Caco-2 (cell line): ENCODE measurements around the gene MTF1. TPM values are rescaled to one million over a fixed set of nuclear protein-coding genes. Genes with fewer than 3 reads are reported as not detected.

Source experiments
- BruUV-seq: library from RNA; stranded (reverse); fragments of 400-500 nt; replicated peaks from 2 replicates; lab custom pipeline; 2021; lab: Mats Ljungman, UMichigan
- CTCF ChIA-PET: fragments of 300-600 bp; sonication (Branson Sonifier 250); formaldehyde crosslinking; loops from one replicate; lab custom pipeline; 2022; ENCODE audit warnings: antibody characterized with exemption; lab: Charles Lee
- POLR2A ChIA-PET: fragments of 300-600 bp; sonication (Branson Sonifier 250); formaldehyde crosslinking; loops from one replicate; lab custom pipeline; 2022; ENCODE audit warnings: antibody characterized with exemption; lab: Charles Lee
- DNase-seq, 2 experiments: peaks; one replicate each; pipeline versions ENCODE4 v3.0.0 to v3.0.0-alpha.2; 2020 to 2022
- H3K27me3 ChIP-seq: replicated peaks from 2 replicates; pipeline ENCODE4 v1.6.0; 2011; ENCODE audit warnings: low read length; ENCODE audit not compliant: control insufficient read depth, insufficient read depth
- H3K36me3 ChIP-seq: 2 replicates; pipeline ENCODE4 v1.5.1; 2011; ENCODE audit warnings: low read length; ENCODE audit not compliant: control insufficient read depth, insufficient read depth
- H3K4me1 ChIP-seq: fragments of 250-450 bp; sonication (Bioruptor Pico); 2 replicates; pipeline ENCODE4 v1.5.1; 2020; ENCODE audit warnings: mild to moderate bottlenecking
- H3K4me3 ChIP-seq: 2 replicates; pipeline ENCODE4 v1.5.1; 2011; ENCODE audit warnings: low read depth, mild to moderate bottlenecking, control low read depth, low read length
- H3K9me3 ChIP-seq: fragments of 250-450 bp; sonication (Bioruptor Pico); 2 replicates; pipeline ENCODE4 v1.5.1; 2020; ENCODE audit warnings: mild to moderate bottlenecking, moderate library complexity
- H3K27ac Mint-ChIP-seq: one replicate; pipeline ENCODE4 v1.8.0; 2022; ENCODE audit warnings: mixed read lengths; ENCODE audit not compliant: unreplicated experiment
- H3K27me3 Mint-ChIP-seq: one replicate; pipeline ENCODE4 v1.8.0; 2022; ENCODE audit warnings: mixed read lengths; ENCODE audit not compliant: insufficient read depth, unreplicated experiment
- H3K36me3 Mint-ChIP-seq: one replicate; pipeline ENCODE4 v1.8.0; 2022; ENCODE audit warnings: mild to moderate bottlenecking, mixed read lengths; ENCODE audit not compliant: insufficient read depth, unreplicated experiment
- H3K4me1 Mint-ChIP-seq: one replicate; pipeline ENCODE4 v1.8.0; 2022; ENCODE audit warnings: low read depth, mixed read lengths; ENCODE audit not compliant: unreplicated experiment
- H3K4me3 Mint-ChIP-seq: one replicate; pipeline ENCODE4 v1.8.0; 2022; ENCODE audit warnings: mild to moderate bottlenecking, moderate library complexity, mixed read lengths; ENCODE audit not compliant: unreplicated experiment
- H3K9me3 Mint-ChIP-seq: one replicate; pipeline ENCODE4 v1.8.0; 2022; ENCODE audit warnings: mixed read lengths; ENCODE audit not compliant: unreplicated experiment
- intact Hi-C: fragments of 100-400 bp; cut with micrococcal nuclease; formaldehyde crosslinking; loops from one replicate; pipeline ENCODE4 v1.10.0; 2022; ENCODE audit not compliant: unreplicated experiment
- total RNA-seq: library from RNA; stranded (reverse); gene quantifications from 2 replicates; pipeline ENCODE4 v1.2.3, GENCODE V29; 2022
- TF ChIP-seq, protein P1 (sequence below), 2 experiments: fragments of 200-600 bp in 1 of 2; IDR thresholded peaks; 1 replicate in 1 of 2; 2 replicates in 1 of 2; pipeline versions ENCODE4 v1.5.1 to v1.8.0; 2011 to 2022; ENCODE audit warnings: antibody characterized with exemption in 1 of 2, control low read depth in 1 of 2, inconsistent platforms in 1 of 2, low read depth in 1 of 2, low read length in 1 of 2, mild to moderate bottlenecking in 1 of 2, moderate library complexity in 1 of 2; ENCODE audit not compliant: insufficient read depth in 1 of 2, severe bottlenecking in 1 of 2, unreplicated experiment in 1 of 2

The MTF1 gene
- total RNA-seq, 1 experiment from 2014 or later: 8.4 TPM

DNA sequence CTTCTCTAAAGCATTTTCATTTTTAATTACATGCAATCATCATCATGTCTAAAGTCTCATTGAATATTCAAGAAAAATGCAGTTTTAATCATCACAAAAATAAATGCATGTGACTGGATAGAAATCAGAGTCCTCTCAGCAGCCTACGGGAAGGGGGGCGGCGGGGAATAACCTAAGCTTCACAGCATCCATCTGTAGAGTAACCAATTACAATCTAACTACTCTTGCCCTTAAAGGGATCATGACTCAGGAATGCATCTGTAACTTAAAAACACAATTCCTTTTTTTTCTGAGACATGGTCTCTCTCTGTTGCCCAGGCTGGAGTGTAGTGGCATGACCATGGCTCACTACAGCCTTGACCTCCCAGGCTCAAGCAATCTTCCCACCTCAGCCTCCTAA is 22.6 kb downstream of the MTF1 start:
- DNase-seq: no peak
- Mint-ChIP-seq H3K9me3 (no peaks in the 10 kb centered on the region), H3K27me3 (no peaks in the 10 kb centered on the region), H3K27ac (no peak overlapping the region), H3K4me1 (no peaks in the 10 kb centered on the region), H3K4me3 (no peak overlapping the region), H3K36me3 (peaks cover 32% of the 10 kb centered on the region)
- no peaks in the 10 kb centered on the region for H3K4me1 ChIP-seq
- no peaks in the 10 kb centered on the region for H3K9me3 ChIP-seq
- H3K36me3 ChIP-seq: peaks cover 1% of the 10 kb centered on the region; the same call in 1 of the 2 replicates
- ChIA-PET POLR2A (no interaction called here), CTCF (no interaction called here)
- TF ChIP-seq, protein P1, sequence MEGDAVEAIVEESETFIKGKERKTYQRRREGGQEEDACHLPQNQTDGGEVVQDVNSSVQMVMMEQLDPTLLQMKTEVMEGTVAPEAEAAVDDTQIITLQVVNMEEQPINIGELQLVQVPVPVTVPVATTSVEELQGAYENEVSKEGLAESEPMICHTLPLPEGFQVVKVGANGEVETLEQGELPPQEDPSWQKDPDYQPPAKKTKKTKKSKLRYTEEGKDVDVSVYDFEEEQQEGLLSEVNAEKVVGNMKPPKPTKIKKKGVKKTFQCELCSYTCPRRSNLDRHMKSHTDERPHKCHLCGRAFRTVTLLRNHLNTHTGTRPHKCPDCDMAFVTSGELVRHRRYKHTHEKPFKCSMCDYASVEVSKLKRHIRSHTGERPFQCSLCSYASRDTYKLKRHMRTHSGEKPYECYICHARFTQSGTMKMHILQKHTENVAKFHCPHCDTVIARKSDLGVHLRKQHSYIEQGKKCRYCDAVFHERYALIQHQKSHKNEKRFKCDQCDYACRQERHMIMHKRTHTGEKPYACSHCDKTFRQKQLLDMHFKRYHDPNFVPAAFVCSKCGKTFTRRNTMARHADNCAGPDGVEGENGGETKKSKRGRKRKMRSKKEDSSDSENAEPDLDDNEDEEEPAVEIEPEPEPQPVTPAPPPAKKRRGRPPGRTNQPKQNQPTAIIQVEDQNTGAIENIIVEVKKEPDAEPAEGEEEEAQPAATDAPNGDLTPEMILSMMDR (IDR thresholded peaks at IDR 0.05; ENCODE audit: insufficient read depth in 1 of 2, low read depth in 1 of 2, low read length in 1 of 2, severe bottlenecking in 1 of 2, unreplicated experiment in 1 of 2): no peak
- no peaks in the 10 kb centered on the region for H3K27me3 ChIP-seq
- intact Hi-C loops: no loop called here
- BruUV-seq: no TSS peak
- H3K4me3 ChIP-seq: no peak overlapping the region

DNA sequence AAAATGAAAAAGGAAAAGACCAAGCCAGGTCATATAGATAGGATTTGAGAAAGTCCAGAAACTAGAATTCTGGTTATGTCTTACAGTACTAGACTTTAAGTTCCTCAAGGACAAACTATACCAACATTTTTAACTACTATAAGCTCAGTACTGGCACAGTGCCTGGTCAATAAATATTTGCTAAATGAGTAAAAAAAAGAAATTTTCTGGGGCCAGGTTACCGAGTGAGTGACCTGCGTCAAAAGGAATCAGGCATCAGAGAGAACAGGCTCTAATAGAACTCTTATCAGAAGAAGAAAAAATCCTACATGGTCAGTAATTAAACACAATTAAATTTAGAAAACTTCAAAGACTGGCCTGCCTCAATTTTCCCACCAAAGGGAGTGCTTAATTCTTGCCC is 27.6 kb downstream of the MTF1 start:
- H3K4me3 ChIP-seq: no peak overlapping the region
- Mint-ChIP-seq H3K27ac (no peak overlapping the region), H3K36me3 (peaks cover 23% of the 10 kb centered on the region), H3K4me3 (no peak overlapping the region), H3K9me3 (no peaks in the 10 kb centered on the region), H3K4me1 (no peaks in the 10 kb centered on the region), H3K27me3 (no peaks in the 10 kb centered on the region)
- no peaks in the 10 kb centered on the region for H3K4me1 ChIP-seq
- H3K36me3 ChIP-seq: no peaks in the 10 kb centered on the region
- CTCF ChIA-PET: no interaction called here
- TF ChIP-seq, protein P1 (IDR thresholded peaks at IDR 0.05; ENCODE audit: insufficient read depth in 1 of 2, low read depth in 1 of 2, low read length in 1 of 2, severe bottlenecking in 1 of 2, unreplicated experiment in 1 of 2): no peak
- no peaks in the 10 kb centered on the region for H3K9me3 ChIP-seq
- intact Hi-C loops: no loop called here
- no peaks in the 10 kb centered on the region for H3K27me3 ChIP-seq
- POLR2A ChIA-PET: no interaction called here
- no peak for DNase-seq
- no TSS peak for BruUV-seq

DNA sequence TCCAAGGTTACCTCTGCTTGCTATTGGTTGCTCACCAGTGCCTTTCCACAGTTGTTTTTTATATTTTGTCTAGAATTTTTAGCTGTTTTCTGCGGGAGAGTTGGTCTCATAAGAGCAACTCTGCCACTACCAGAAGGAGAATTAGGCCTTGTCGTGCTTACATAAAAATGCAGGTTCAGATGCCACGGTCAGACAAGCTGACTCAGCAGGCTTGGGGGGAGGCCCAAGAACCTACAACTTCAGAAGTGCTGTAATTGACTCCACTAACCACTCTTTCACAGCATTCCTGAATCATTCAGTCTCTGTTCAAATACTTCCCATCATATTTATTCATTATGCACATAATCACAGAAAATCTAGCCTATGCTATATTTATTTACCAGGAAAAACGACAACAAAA is 28.3 kb downstream of the MTF1 start:
- DNase-seq: no peak
- H3K36me3 ChIP-seq: no peaks in the 10 kb centered on the region
- ChIA-PET CTCF (interaction anchor here (0.7 kb wide), 1 partner anchor 36 kb away, joined by 5 read pairs; no protein-coding TSS in a partner anchor), POLR2A (no interaction called here)
- H3K4me1 ChIP-seq: no peaks in the 10 kb centered on the region
- no peaks in the 10 kb centered on the region for H3K9me3 ChIP-seq
- H3K27me3 ChIP-seq: no peaks in the 10 kb centered on the region
- no TSS peak for BruUV-seq
- Mint-ChIP-seq H3K27me3 (no peaks in the 10 kb centered on the region), H3K9me3 (no peaks in the 10 kb centered on the region), H3K36me3 (peaks cover 19% of the 10 kb centered on the region), H3K27ac (no peak overlapping the region), H3K4me1 (no peaks in the 10 kb centered on the region), H3K4me3 (no peak overlapping the region)
- TF ChIP-seq, protein P1 (IDR thresholded peaks at IDR 0.05; ENCODE audit: insufficient read depth in 1 of 2, low read depth in 1 of 2, low read length in 1 of 2, severe bottlenecking in 1 of 2, unreplicated experiment in 1 of 2): no peak
- no peak overlapping the region for H3K4me3 ChIP-seq
- intact Hi-C loops: no loop called here
